ENCODE data around the gene GXYLT1. TPM values are rescaled to one million over a fixed set of nuclear protein-coding genes. Genes with fewer than 3 reads are reported as not detected.

The GXYLT1 gene
- polyA plus RNA-seq, 1 experiment: 20.6 TPM

GRCh38 chr12:42163913-42164312, 19.2 kb upstream of the GXYLT1 start:
- no peak overlapping the region for H3K4me3 ChIP-seq (ENCODE audit: low read depth, low read length)
- CTCF ChIA-PET: no interaction called here
- no peak overlapping the region for H3K27ac ChIP-seq (ENCODE audit: low read depth, low read length)
- POLR2A ChIA-PET: no interaction called here
- no peaks in the 10 kb centered on the region for H3K27me3 ChIP-seq (ENCODE audit: control insufficient read depth, insufficient read depth, low read length)
- DNase-seq (ENCODE audit: low read depth, low spot score): no peak
- no peak for TF ChIP-seq CTCF (IDR thresholded peaks at IDR 0.05; ENCODE audit: low read depth, low read length)
- H3K9me3 ChIP-seq (ENCODE audit: control insufficient read depth, insufficient read depth, low read length): no peaks in the 10 kb centered on the region

DNA sequence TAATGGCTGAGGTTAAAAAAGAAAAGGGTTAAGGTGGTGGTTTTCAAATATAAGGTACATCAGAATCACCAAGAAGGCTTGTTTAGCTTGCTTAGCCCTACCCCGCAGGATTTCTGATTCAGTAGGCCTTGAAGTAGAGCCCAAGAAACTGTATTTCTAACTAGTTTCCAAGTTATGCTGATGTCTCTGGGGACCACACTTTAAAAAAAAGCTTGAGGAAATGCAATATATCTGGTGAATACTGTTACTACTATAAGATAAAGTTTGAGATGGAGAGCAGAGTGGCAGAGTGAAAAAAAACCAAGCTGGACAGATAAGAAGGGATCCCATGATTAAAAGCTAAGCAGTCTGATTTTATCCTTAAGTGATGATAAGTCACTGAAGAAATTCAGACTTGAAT, 18.3 kb upstream of the GXYLT1 start:
- Histone ChIP-seq H3K4me3 (ENCODE audit: low read depth, low read length) (no peak overlapping the region), H3K9me3 (ENCODE audit: control insufficient read depth, insufficient read depth, low read length) (no peaks in the 10 kb centered on the region), H3K27me3 (ENCODE audit: control insufficient read depth, insufficient read depth, low read length) (no peaks in the 10 kb centered on the region), H3K27ac (ENCODE audit: low read depth, low read length) (no peak overlapping the region)
- ChIA-PET POLR2A (no interaction called here), CTCF (interaction anchor here (1.1 kb wide), 1 partner anchor 18 kb away, joined by 3 read pairs; no protein-coding TSS in a partner anchor)
- DNase-seq (ENCODE audit: low read depth, low spot score): no peak
- no peak for TF ChIP-seq CTCF (IDR thresholded peaks at IDR 0.05; ENCODE audit: low read depth, low read length)

GRCh38 chr12:42162193-42162592, 17.5 kb upstream of the GXYLT1 start:
- Histone ChIP-seq H3K27me3 (ENCODE audit: control insufficient read depth, insufficient read depth, low read length) (no peaks in the 10 kb centered on the region), H3K9me3 (ENCODE audit: control insufficient read depth, insufficient read depth, low read length) (no peaks in the 10 kb centered on the region), H3K4me3 (ENCODE audit: low read depth, low read length) (no peak overlapping the region), H3K27ac (ENCODE audit: low read depth, low read length) (no peak overlapping the region)
- no peak for TF ChIP-seq CTCF (IDR thresholded peaks at IDR 0.05; ENCODE audit: low read depth, low read length)
- CTCF ChIA-PET: interaction anchor here (1.1 kb wide), 1 partner anchor 17 kb away, joined by 3 read pairs; no protein-coding TSS in a partner anchor
- no peak for DNase-seq (ENCODE audit: low read depth, low spot score)
- POLR2A ChIA-PET: no interaction called here

- POLR2A ChIA-PET: no interaction called here
- no peaks in the 10 kb centered on the region for H3K27me3 ChIP-seq (ENCODE audit: control insufficient read depth, insufficient read depth, low read length)
- CTCF ChIA-PET: no interaction called here
Observed at GRCh38 chr12:42161529-42161928, 16.9 kb upstream of the GXYLT1 start.

DNA sequence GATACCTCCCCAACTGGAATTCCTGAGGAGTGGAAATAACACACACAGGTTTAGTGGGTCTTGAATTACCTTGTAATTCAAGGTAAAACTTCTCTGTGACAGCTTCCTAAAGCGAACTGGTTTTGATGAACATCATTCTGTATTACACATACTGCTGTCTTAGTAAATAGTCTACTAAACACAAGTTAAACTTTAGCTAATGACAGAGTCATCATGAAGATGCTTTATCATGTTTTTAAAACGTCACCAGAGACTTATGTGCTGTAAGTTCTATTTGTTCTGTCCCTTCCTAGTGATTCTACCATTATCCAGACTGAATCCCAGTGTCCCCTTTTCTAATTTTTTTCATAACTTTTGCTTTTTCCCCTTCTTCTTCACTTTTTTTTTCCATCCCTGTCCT, 11.6 kb upstream of the GXYLT1 start:
- TF ChIP-seq CTCF (IDR thresholded peaks at IDR 0.05; ENCODE audit: low read depth, low read length): no peak
- Histone ChIP-seq H3K27me3 (ENCODE audit: control insufficient read depth, insufficient read depth, low read length) (no peaks in the 10 kb centered on the region), H3K4me3 (ENCODE audit: low read depth, low read length) (no peak overlapping the region), H3K27ac (ENCODE audit: low read depth, low read length) (no peak overlapping the region), H3K9me3 (ENCODE audit: control insufficient read depth, insufficient read depth, low read length) (no peaks in the 10 kb centered on the region)
- POLR2A ChIA-PET: no interaction called here
- DNase-seq (ENCODE audit: low read depth, low spot score): no peak
- CTCF ChIA-PET: no interaction called here

More at GRCh38 chr12:42161529-42161928, 16.9 kb upstream of the GXYLT1 start:
- no peak overlapping the region for H3K4me3 ChIP-seq (ENCODE audit: low read depth, low read length)
- H3K9me3 ChIP-seq (ENCODE audit: control insufficient read depth, insufficient read depth, low read length): no peaks in the 10 kb centered on the region
- H3K27ac ChIP-seq (ENCODE audit: low read depth, low read length): no peak overlapping the region
- TF ChIP-seq CTCF (IDR thresholded peaks at IDR 0.05; ENCODE audit: low read depth, low read length): no peak
- no peak for DNase-seq (ENCODE audit: low read depth, low spot score)
